GM19240 (cell line): ENCODE measurements around the gene RHOF.
"Not testable (repeated sequence)": the region's sequence is repeated elsewhere in the genome, so short reads cannot be mapped to it uniquely, and the experiment has no call there.

Experiments
- DNase-seq: peaks from one replicate; pipeline ENCODE4 v3.0.0; 2011; ENCODE audit warnings: low spot score; ENCODE audit not compliant: insufficient read length

RHOF gene

DNA sequence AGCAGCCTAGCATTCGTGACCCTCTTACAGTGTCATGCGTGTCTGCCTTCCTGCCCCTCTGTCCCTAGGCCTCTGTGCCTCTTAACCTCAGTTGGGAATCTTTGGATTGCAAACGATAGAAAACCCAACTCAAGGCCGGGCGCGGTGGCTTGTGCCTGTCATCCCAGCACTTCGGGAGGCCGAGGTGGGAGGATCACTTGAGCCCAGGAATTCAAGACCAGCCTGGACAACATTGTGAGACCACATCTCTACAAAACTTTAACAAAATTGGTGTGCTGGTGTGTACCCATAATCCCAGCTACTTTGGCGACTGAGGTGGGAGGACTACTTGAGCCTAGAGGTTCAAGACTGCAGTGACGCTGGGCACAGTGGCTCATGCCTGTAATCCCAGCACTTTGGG lies 44.2 kb downstream of the RHOF start:
- no peak for DNase-seq

DNA sequence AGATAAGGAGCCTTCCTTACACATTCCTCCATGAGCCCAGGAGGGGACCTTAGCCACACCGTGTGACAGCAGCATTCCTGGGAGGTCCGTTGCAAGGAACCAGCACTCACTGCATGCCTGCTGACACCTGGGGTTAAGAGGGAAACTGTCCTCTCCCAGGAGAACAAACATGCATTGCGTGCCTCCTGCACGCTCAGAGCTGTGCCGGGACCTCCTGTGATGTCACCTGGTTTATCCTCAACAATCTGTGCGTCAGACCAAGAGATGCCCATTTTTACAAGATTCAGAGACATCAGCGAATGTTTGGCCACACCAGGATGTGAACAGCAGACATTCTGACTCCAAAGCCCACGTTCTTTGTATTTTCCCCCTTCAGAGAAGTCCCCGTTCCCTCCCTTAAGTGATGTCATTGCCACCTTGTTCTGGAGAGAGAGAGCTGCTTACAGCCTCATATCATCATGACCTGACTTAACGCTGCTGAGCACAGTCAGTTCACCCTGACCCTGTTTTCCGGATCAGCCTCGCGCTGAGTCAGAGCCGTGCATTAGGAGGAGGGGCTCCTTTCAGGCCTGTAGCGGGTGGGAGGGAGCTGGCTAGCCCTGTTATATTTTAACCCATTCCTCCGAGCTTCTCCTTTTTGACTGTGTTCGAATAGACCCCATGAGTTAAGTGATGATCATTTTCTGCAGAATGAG lies 44.8 kb downstream of the RHOF start:
- DNase-seq, result no peak

GRCh38 chr12:121748218-121748570 lies 45.3 kb downstream of the RHOF start:
- no peak for DNase-seq

GRCh38 chr12:121745545-121745944 lies 47.9 kb downstream of the RHOF start:
- DNase-seq, result not testable (repeated sequence)

DNA sequence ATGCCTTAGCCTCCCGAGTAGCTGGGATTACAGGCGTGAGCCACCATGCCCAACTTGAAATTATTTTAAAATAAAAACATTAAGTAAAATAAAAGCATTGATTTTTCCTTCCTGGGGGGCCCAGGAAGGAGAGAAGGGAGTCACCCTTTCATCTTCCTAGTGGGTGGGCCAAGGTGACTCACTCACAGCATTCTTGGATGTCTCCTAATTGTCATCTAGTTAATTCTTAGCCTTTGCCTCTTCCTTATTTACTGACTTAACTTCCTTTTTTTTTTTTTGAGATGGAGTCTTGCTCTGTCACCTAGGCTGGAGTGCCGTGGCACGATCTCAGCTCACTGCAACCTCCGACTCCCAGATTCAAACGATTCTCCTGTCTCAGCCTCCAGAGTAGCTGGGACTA lies 51.7 kb downstream of the RHOF start:
- no peak for DNase-seq

DNA sequence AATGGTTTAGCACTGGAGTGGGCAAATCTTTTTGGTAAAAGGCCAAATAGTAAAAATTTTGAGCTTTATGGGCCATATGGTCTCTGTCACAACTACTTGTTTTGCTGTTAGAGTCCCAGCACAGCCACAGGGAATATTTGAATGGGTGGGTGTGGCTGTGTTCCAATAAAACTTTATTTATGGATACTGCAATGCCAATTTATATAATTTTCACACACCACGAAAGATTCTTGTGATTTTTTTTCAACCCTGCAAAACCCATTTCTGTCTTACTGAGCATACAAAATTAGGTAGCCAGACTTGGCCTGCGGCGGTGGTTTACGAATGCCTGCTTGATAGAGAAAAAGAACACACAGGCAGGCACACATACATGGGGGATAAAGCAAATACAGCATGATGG lies 52.6 kb downstream of the RHOF start:
- DNase-seq, result no peak

DNA sequence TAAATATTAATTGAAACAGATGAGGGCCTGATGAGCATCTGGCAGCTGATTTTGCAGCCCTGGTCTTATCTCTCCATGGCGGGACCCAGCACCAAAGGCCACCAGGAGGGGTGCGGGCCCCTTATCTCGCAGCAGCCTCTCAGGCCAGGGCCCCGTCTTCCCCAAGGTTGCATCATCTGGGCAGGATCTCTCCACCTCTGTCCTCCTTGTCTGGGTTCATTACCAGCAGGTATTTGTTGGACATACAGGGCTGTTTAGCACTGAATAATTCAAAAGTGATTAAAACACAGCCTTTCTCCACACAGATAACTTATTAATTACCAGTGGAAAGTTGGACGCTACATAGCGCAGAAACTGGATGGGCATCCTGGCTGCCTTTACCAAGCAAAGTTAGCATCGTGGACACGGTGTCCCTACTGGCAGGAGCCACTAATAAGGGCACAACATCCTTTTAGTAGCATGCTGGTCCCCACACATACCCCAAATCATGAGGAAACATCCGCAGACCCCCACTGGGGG lies 55.1 kb downstream of the RHOF start:
- no peak for DNase-seq

DNA sequence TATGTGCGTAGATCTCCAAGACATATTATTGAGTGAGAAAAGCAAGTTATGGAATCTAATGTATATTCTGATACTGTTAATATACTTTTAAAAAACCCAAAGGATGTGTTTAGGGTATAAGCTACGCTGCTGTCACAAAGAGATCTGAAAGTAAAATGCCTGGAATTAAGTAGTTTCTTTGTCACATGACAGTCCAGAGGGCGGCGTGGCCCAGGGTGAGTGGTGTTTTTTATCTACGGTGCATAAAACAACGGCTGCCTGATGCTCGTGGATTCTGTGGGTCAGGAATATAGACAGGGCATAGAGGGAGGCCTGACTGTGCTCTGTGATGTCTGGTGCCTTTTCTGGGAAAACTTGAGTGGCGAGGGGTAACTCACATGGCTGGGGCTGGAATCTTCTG lies 59.6 kb downstream of the RHOF start:
- no peak for DNase-seq

DNA sequence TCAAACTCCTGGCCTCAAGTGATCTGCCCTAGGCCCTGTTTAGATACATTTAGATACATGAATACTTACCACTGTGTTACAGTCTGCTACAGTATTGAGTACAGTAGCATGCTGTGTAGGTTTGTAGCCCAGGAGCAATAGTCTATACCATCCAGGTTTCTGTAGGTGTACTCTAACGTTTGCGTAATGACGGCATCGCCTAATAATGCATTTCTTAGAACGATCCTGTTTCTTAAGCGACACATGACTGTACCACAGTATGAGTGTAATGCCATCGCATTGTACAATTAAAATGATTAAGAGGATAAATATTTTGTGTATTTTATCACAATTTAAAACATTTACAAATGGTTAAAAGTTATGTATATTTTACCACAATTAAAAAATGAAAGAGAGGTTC lies 62.0 kb downstream of the RHOF start:
- no peak for DNase-seq

- no peak for DNase-seq
Observed at GRCh38 chr12:121729021-121729420, 64.5 kb downstream of the RHOF start.
